Lower lobe of right lung (tissue), 2 donors: ENCODE measurements around the gene MXI1. TPM values are rescaled to one million over a fixed set of nuclear protein-coding genes. Genes with fewer than 3 reads are reported as not detected.
"Not testable (repeated sequence)": the region's sequence is repeated elsewhere in the genome, so short reads cannot be mapped to it uniquely, and the experiment has no call there.

Source experiments
- ATAC-seq, 2 donors: fragments of 200-7000 bp; cut with Tn5 transposase; one replicate each; pipeline ENCODE4 v1.9.1; 2020 to 2022; ENCODE audit warnings: mild to moderate bottlenecking in 2 of 2, moderate library complexity in 2 of 2
- DNase-seq: peaks from one replicate; pipeline ENCODE4 v3.0.0-alpha.2; 2020
- H3K27ac ChIP-seq: fragments of 200-600 bp; one replicate; pipeline ENCODE4 v1.8.0; 2022
- H3K27me3 ChIP-seq: fragments of 200-600 bp; one replicate; pipeline ENCODE4 v1.8.0; 2022; ENCODE audit warnings: low read depth
- H3K36me3 ChIP-seq: fragments of 200-600 bp; one replicate; pipeline ENCODE4 v1.8.0; 2022; ENCODE audit warnings: mild to moderate bottlenecking
- H3K4me1 ChIP-seq: fragments of 200-600 bp; one replicate; pipeline ENCODE4 v1.8.0; 2022
- H3K4me3 ChIP-seq: fragments of 200-600 bp; one replicate; pipeline ENCODE4 v1.8.0; 2022; ENCODE audit warnings: mild to moderate bottlenecking
- H3K9me3 ChIP-seq: fragments of 200-600 bp; one replicate; pipeline ENCODE4 v1.8.0; 2022
- CTCF ChIP-seq: fragments of 200-600 bp; IDR thresholded peaks from one replicate; pipeline ENCODE4 v1.8.0; 2022; ENCODE audit warnings: antibody characterized with exemption, mild to moderate bottlenecking
- intact Hi-C: fragments of 100-400 bp; cut with DNase I; formaldehyde crosslinking; loops from one replicate; pipeline ENCODE4 v1.11.0; 2022
- total RNA-seq: library from RNA; stranded (reverse); fragmentation: NEBNext Ultra II Directional; extraction: Animal tissue kit (Norgen Biotek cat#: 25700); gene quantifications from one replicate; pipeline ENCODE4 v1.2.1, GENCODE V29; 2021
- donor health status: DM: no; HTN: yes; CAD: no; lungs with severe emphysema.

MXI1 gene
- total RNA-seq, 1 donor from 2014 or later = 33.3 TPM

GRCh38 chr10:110244550-110244949, 37.1 kb downstream of the MXI1 start:
- DNase-seq (no peak), ATAC-seq (no peak)
- intact Hi-C loops = no loop called here
- Histone ChIP-seq H3K9me3 (no peaks in the 10 kb centered on the region), H3K27ac (no peak overlapping the region), H3K4me3 (no peak overlapping the region), H3K4me1 (no peaks in the 10 kb centered on the region), H3K36me3 (peaks cover 7% of the 10 kb centered on the region), H3K27me3 (no peaks in the 10 kb centered on the region)
- TF ChIP-seq CTCF = no peak

- DNase-seq, H3K4me1 ChIP-seq, H3K4me3 ChIP-seq, H3K9me3 ChIP-seq, H3K36me3 ChIP-seq, H3K27ac ChIP-seq, ATAC-seq, intact Hi-C loops, H3K27me3 ChIP-seq: not testable (repeated sequence)
Measured at GRCh38 chr10:110247833-110248232, 40.4 kb downstream of the MXI1 start.

- H3K27me3 ChIP-seq, H3K9me3 ChIP-seq, H3K27ac ChIP-seq, ATAC-seq, intact Hi-C loops, DNase-seq, H3K4me1 ChIP-seq, H3K36me3 ChIP-seq, H3K4me3 ChIP-seq: not testable (repeated sequence)
Measured at GRCh38 chr10:110249489-110249888, 42.1 kb downstream of the MXI1 start.

- intact Hi-C loops, H3K36me3 ChIP-seq, H3K4me1 ChIP-seq, H3K27me3 ChIP-seq, ATAC-seq, H3K27ac ChIP-seq, H3K9me3 ChIP-seq, DNase-seq, H3K4me3 ChIP-seq: not testable (repeated sequence)
Measured at GRCh38 chr10:110251392-110251791, 44.0 kb downstream of the MXI1 start.

GRCh38 chr10:110252151-110252550, 44.7 kb downstream of the MXI1 start:
- ATAC-seq (no peak), DNase-seq (no peak)
- intact Hi-C loops = no loop called here
- no peaks in the 10 kb centered on the region for H3K27me3 ChIP-seq
- TF ChIP-seq CTCF = no peak
- no peaks in the 10 kb centered on the region for H3K36me3 ChIP-seq
- H3K4me3 ChIP-seq = no peak overlapping the region
- no peaks in the 10 kb centered on the region for H3K9me3 ChIP-seq
- H3K4me1 ChIP-seq = no peaks in the 10 kb centered on the region
- H3K27ac ChIP-seq = no peak overlapping the region

- no peaks in the 10 kb centered on the region for H3K36me3 ChIP-seq
- H3K9me3 ChIP-seq = no peaks in the 10 kb centered on the region
- intact Hi-C loops = no loop called here
- no peaks in the 10 kb centered on the region for H3K4me1 ChIP-seq
- no peak for TF ChIP-seq CTCF
- H3K27ac ChIP-seq = no peak overlapping the region
- DNase-seq = no peak
- ATAC-seq = no peak
- no peaks in the 10 kb centered on the region for H3K27me3 ChIP-seq
- no peak overlapping the region for H3K4me3 ChIP-seq
Measured at GRCh38 chr10:110254467-110254866, 47.1 kb downstream of the MXI1 start.

GRCh38 chr10:110258542-110258941, 51.1 kb downstream of the MXI1 start:
- no peak overlapping the region for H3K27ac ChIP-seq
- H3K4me1 ChIP-seq = no peaks in the 10 kb centered on the region
- intact Hi-C loops = no loop called here
- no peak overlapping the region for H3K4me3 ChIP-seq
- H3K27me3 ChIP-seq = no peaks in the 10 kb centered on the region
- no peak for DNase-seq
- H3K9me3 ChIP-seq = no peaks in the 10 kb centered on the region
- TF ChIP-seq CTCF = no peak
- no peaks in the 10 kb centered on the region for H3K36me3 ChIP-seq
- no peak for ATAC-seq
